IPS-15b (cell line): ENCODE data around the gene ZNF491.
"Not testable (repeated sequence)": the region's sequence is repeated elsewhere in the genome, so short reads cannot be mapped to it uniquely, and the experiment has no call there.

Experiments
- H3K27me3 ChIP-seq: one replicate; pipeline ENCODE4 v1.6.1; 2013; ENCODE audit warnings: low read length; ENCODE audit not compliant: control insufficient read depth, insufficient read depth
- H3K36me3 ChIP-seq: one replicate; pipeline ENCODE4 v1.6.1; 2013; ENCODE audit warnings: low read length; ENCODE audit not compliant: control insufficient read depth, insufficient read depth
- H3K4me1 ChIP-seq: one replicate; pipeline ENCODE4 v1.6.1; 2013; ENCODE audit warnings: mild to moderate bottlenecking, low read length; ENCODE audit not compliant: control insufficient read depth, insufficient read depth
- H3K4me3 ChIP-seq: one replicate; pipeline ENCODE4 v1.5.1; 2013; ENCODE audit warnings: low read depth, low read length
- H3K9ac ChIP-seq: one replicate; pipeline ENCODE4 v1.6.1; 2013; ENCODE audit warnings: low read depth, mild to moderate bottlenecking, low read length
- H3K9me3 ChIP-seq: one replicate; pipeline ENCODE4 v1.6.1; 2013; ENCODE audit warnings: mild to moderate bottlenecking, low read length; ENCODE audit not compliant: control insufficient read depth, insufficient read depth

ZNF491 gene

GRCh38 chr19:11771520-11771919 is 26.8 kb upstream of the ZNF491 start:
- H3K9me3 ChIP-seq = peaks cover 21% of the 10 kb centered on the region
- H3K36me3 ChIP-seq = not testable (repeated sequence)

GRCh38 chr19:11776669-11777068 is 21.7 kb upstream of the ZNF491 start:
- not testable (repeated sequence) for H3K4me3 ChIP-seq, H3K4me1 ChIP-seq, H3K9ac ChIP-seq, H3K36me3 ChIP-seq, H3K27me3 ChIP-seq
- H3K9me3 ChIP-seq = peaks cover 13% of the 10 kb centered on the region

More at GRCh38 chr19:11771520-11771919, 26.8 kb upstream of the ZNF491 start:
- not testable (repeated sequence) for H3K9ac ChIP-seq, H3K4me3 ChIP-seq, H3K27me3 ChIP-seq, H3K4me1 ChIP-seq

GRCh38 chr19:11780431-11781020 is 17.8 kb upstream of the ZNF491 start:
- Histone ChIP-seq H3K4me1 (no peaks in the 10 kb centered on the region), H3K27me3 (no peaks in the 10 kb centered on the region), H3K9me3 (peaks cover 17% of the 10 kb centered on the region), H3K9ac (no peak overlapping the region), H3K4me3 (no peak overlapping the region), H3K36me3 (no peaks in the 10 kb centered on the region)

DNA sequence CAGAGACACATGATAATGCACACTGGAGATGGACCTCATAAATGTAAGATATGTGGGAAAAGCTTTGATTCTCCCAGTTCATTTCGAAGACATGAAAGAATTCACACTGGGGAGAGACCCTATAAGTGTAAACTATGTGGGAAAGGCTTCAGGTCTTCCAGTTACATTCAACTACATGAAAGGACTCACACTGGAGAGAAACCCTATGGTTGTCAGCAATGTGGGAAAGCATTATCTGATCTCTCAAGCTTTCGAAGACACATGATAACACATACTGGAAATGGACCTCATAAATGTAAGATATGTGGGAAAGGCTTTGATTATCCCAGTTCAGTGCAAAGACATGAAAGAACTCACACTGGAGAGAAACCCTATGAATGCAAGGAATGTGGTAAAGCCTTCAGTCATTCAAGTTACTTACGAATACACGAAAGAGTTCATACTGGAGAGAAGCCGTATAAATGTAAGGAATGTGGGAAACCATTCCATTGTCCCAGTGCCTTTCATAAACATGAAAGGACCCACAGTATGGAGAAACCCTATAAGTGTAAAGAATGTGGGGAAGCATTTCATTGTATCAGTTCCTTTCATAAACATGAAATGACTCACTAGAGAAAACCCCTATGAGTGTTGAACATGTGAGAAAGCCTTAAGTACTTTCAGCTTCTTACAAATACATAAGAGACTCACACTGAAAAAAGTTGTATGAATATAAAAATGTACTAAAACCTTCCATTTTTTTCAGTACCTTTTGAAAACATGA is 16.8 kb upstream of the ZNF491 start:
- no peaks in the 10 kb centered on the region for H3K27me3 ChIP-seq
- no peak overlapping the region for H3K9ac ChIP-seq
- H3K4me1 ChIP-seq = no peaks in the 10 kb centered on the region
- no peak overlapping the region for H3K4me3 ChIP-seq
- peaks cover 14% of the 10 kb centered on the region for H3K9me3 ChIP-seq
- H3K36me3 ChIP-seq = no peaks in the 10 kb centered on the region

GRCh38 chr19:11783767-11784166 is 14.6 kb upstream of the ZNF491 start:
- no peak overlapping the region for H3K9ac ChIP-seq
- H3K4me3 ChIP-seq = no peak overlapping the region
- H3K9me3 ChIP-seq = peaks cover 17% of the 10 kb centered on the region
- no peaks in the 10 kb centered on the region for H3K27me3 ChIP-seq
- H3K4me1 ChIP-seq = no peaks in the 10 kb centered on the region
- H3K36me3 ChIP-seq = no peaks in the 10 kb centered on the region

- Histone ChIP-seq H3K4me1 (no peaks in the 10 kb centered on the region), H3K9me3 (peaks cover 14% of the 10 kb centered on the region), H3K36me3 (no peaks in the 10 kb centered on the region), H3K4me3 (no peak overlapping the region), H3K27me3 (no peaks in the 10 kb centered on the region), H3K9ac (no peak overlapping the region)
Observed at GRCh38 chr19:11784356-11784755, 14.0 kb upstream of the ZNF491 start.

DNA sequence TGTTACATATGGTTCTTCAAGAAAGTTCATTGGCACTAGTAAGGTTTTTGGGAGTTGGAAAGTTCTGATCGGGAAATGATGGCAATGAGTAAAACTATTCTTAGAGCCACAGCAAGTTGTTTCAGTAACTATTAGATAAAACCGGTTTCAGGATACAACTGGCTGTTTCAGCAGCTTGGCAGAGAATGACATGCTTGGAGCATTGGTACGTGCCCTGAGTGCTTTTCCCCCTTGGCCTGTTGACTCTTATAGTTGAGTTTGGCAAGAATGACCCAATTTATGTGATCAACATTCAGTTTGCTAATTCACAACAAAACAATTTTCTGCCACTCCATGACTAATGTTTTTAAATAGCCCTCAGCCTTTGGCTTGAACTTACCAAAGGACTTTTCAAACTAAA is 10.8 kb upstream of the ZNF491 start:
- H3K4me1 ChIP-seq = no peaks in the 10 kb centered on the region
- H3K9ac ChIP-seq = no peak overlapping the region
- H3K36me3 ChIP-seq = no peaks in the 10 kb centered on the region
- no peaks in the 10 kb centered on the region for H3K27me3 ChIP-seq
- H3K9me3 ChIP-seq = peaks cover 8% of the 10 kb centered on the region
- no peak overlapping the region for H3K4me3 ChIP-seq

GRCh38 chr19:11792942-11793341 is 5.4 kb upstream of the ZNF491 start:
- H3K4me1 ChIP-seq = no peaks in the 10 kb centered on the region
- H3K4me3 ChIP-seq = no peak overlapping the region
- H3K9me3 ChIP-seq = no peaks in the 10 kb centered on the region
- H3K27me3 ChIP-seq = no peaks in the 10 kb centered on the region
- no peaks in the 10 kb centered on the region for H3K36me3 ChIP-seq
- H3K9ac ChIP-seq = no peak overlapping the region

DNA sequence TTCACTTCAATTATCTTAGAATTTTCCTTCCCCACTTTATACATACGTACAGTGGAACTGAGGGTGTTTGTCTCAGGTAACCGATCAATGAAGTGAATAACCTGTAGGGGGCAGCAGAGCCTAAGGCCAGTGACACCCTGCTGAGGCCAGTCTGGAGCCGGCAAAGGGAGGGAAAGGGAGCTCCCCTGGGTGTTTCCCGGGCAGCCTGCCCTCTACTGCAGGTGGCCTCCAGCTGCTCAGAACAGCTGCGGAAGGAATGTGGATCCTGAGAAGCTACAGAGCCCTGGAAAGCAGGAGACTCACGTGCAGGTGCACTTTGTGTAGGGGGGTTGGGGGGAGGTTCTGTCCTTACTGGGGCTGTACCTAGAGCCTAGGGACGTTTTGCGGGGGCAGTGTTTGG is 832 bp upstream of the ZNF491 start:
- Histone ChIP-seq H3K4me3 (peak overlapping the region; percentile 72), H3K27me3 (peaks cover 3% of the 10 kb centered on the region), H3K9me3 (no peaks in the 10 kb centered on the region), H3K9ac (no peak overlapping the region), H3K36me3 (no peaks in the 10 kb centered on the region), H3K4me1 (no peaks in the 10 kb centered on the region)

DNA sequence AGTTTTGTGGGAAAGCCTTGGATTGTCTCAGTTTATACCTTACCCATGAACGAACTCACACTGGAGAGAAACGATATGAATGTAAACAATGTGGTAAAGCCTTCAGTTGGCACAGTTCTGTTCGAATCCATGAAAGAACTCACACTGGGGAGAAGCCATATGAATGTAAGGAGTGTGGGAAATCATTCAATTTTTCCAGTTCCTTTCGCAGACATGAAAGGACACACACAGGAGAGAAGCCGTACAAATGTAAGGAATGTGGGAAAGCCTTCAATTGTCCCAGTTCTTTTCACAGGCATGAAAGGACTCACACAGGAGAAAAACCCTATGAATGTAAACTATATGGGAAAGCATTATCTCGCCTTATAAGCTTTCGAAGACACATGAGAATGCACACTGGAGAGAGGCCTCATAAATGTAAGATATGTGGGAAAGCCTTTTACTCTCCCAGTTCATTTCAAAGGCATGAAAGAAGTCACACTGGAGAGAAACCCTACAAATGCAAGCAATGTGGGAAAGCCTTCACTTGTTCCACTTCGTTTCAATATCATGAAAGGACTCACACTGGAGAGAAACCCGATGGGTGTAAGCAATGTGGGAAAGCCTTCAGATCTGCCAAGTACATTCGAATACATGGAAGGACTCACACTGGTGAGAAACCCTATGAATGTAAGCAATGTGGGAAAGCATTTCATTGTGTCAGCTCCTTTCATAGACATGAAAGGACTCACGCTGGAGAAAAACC is 8.2 kb downstream of the ZNF491 start:
- H3K9ac ChIP-seq = no peak overlapping the region
- H3K27me3 ChIP-seq = no peaks in the 10 kb centered on the region
- no peaks in the 10 kb centered on the region for H3K4me1 ChIP-seq
- H3K9me3 ChIP-seq = peaks cover 23% of the 10 kb centered on the region
- H3K36me3 ChIP-seq = no peaks in the 10 kb centered on the region
- no peak overlapping the region for H3K4me3 ChIP-seq

GRCh38 chr19:11807099-11807380 is 8.7 kb downstream of the ZNF491 start:
- Histone ChIP-seq H3K36me3 (no peaks in the 10 kb centered on the region), H3K4me3 (no peak overlapping the region), H3K27me3 (no peaks in the 10 kb centered on the region), H3K4me1 (no peaks in the 10 kb centered on the region), H3K9me3 (peaks cover 23% of the 10 kb centered on the region), H3K9ac (no peak overlapping the region)

DNA sequence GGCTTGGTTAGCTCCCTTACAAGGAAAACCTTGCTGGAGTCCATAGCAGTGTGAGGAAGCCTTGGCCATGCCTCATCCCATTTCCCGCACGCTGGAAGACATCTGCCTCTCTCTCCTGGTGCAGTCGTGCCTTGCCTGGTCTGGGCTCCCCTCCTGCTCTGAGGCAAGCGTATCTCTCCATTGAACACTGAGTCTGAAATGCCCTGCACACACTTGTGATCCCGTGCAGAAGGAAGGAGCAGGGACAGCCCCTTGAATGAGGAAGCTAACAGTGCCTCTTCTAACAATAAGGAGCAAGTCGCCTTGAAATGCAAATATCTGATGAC is 15.3 kb downstream of the ZNF491 start:
- Histone ChIP-seq H3K9ac (no peak overlapping the region), H3K9me3 (no peaks in the 10 kb centered on the region)

More for the DNA sequence above, 15.3 kb downstream of the ZNF491 start:
- no peaks in the 10 kb centered on the region for H3K36me3 ChIP-seq
- H3K4me1 ChIP-seq = no peaks in the 10 kb centered on the region
- peaks cover 5% of the 10 kb centered on the region for H3K27me3 ChIP-seq
- H3K4me3 ChIP-seq = peak overlapping the region; percentile 39
